ENCODE results near the gene SF3B2.

- TF ChIP-seq PBX3 (IDR thresholded peaks at IDR 0.05) (no peak; the same call in none of the 2 replicates), CTCF (IDR thresholded peaks at IDR 0.05) (no peak), EP300 (IDR thresholded peaks at IDR 0.05; ENCODE audit: borderline replicate concordance in 1 of 2, low read depth in 1 of 2, low read length in 1 of 2) (peak in 1 of 2 experiments; percentile 13; a peak in 1 of 4 replicates)
Measured at GRCh38 chr11:66069715-66070603, 17.8 kb downstream of the SF3B2 start, which contains the start of gene PACS1.

Measured in SK-N-SH (cell line).